CD1c-positive myeloid dendritic cell (primary cell): ENCODE data around the gene MBNL2.

ENCODE experiments used
- DNase-seq: peaks from one replicate; pipeline ENCODE4 v3.0.0-alpha.2; 2016; ENCODE audit errors: extremely low spot score

The MBNL2 gene

GRCh38 chr13:97253581-97254293, 31.6 kb downstream of the MBNL2 start:
- DNase-seq: no peak

GRCh38 chr13:97254816-97255215, 32.7 kb downstream of the MBNL2 start:
- DNase-seq: no peak

- DNase-seq: no peak
Measured at GRCh38 chr13:97255515-97256021, 33.4 kb downstream of the MBNL2 start.

GRCh38 chr13:97256343-97256783, 34.2 kb downstream of the MBNL2 start:
- no peak for DNase-seq

GRCh38 chr13:97257228-97257755, 35.2 kb downstream of the MBNL2 start:
- no peak for DNase-seq

GRCh38 chr13:97257800-97258799, 36.0 kb downstream of the MBNL2 start:
- DNase-seq: peak; percentile 71

GRCh38 chr13:97258801-97259200, 36.7 kb downstream of the MBNL2 start:
- DNase-seq: no peak

GRCh38 chr13:97259410-97259797, 37.3 kb downstream of the MBNL2 start:
- DNase-seq: no peak

- no peak for DNase-seq
Measured at GRCh38 chr13:97259798-97260714, 37.9 kb downstream of the MBNL2 start.

- peak; percentile 61 for DNase-seq
Measured at GRCh38 chr13:97261254-97262005, 39.3 kb downstream of the MBNL2 start.

- no peak for DNase-seq
Measured at GRCh38 chr13:97262058-97262457, 39.9 kb downstream of the MBNL2 start.

GRCh38 chr13:97263160-97263559, 41.0 kb downstream of the MBNL2 start:
- no peak for DNase-seq

GRCh38 chr13:97264663-97265062, 42.5 kb downstream of the MBNL2 start:
- DNase-seq: no peak

GRCh38 chr13:97266332-97266731, 44.2 kb downstream of the MBNL2 start:
- DNase-seq: no peak

GRCh38 chr13:97266772-97267417, 44.8 kb downstream of the MBNL2 start:
- DNase-seq: no peak

GRCh38 chr13:97267418-97268059, 45.4 kb downstream of the MBNL2 start:
- DNase-seq: no peak

GRCh38 chr13:97268772-97269171, 46.6 kb downstream of the MBNL2 start:
- no peak for DNase-seq

GRCh38 chr13:97269603-97270002, 47.5 kb downstream of the MBNL2 start:
- DNase-seq: no peak

GRCh38 chr13:97272526-97272925, 50.4 kb downstream of the MBNL2 start:
- DNase-seq: no peak
